ENCODE results near the gene SLC2A4. TPM values are rescaled to one million over a fixed set of nuclear protein-coding genes. Genes with fewer than 3 reads are reported as not detected.

The SLC2A4 gene
- total and polyA plus RNA-seq, 2 experiments from 2014 or later = 6.3 to 13.6 TPM

DNA sequence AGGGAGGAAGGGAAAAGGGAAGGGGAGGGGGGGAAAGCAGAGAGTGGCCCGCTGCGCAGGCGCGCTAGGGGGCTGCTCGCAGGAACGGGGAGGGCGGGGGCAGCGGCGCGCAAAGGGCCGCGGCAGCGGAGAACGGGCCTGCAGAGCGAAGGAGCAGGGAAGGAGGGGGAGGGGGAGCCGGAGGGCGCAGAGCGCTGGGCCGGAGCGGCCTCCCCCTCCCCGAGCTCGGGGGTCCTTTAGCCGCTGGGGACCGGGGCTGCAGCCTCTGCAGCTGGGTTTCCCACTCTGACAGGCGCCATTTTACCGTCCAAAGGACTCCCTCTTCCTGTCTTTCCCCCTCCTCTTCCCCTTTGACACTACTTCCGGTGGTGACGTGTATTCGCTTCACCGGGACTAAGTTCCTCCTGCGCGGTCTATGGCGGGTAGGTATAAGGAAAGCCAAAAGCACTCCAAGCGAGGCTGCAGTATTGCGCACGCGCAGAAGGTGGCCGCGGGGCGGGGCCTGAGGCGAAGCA is 29.8 kb upstream of the SLC2A4 start, which contains the start of gene CTDNEP1:
TSS of gene CTDNEP1 (minus strand) at position 74 of the 515 bp plus-strand sequence. CDS start 438 bp downstream, outside the sequence.
- Mint-ChIP-seq H3K4me3 (peak within 1 kb of the TSS; percentile 91), H3K27me3 (ENCODE audit: insufficient read depth, low read depth, poor library complexity) (peaks cover 14% of the 10 kb centered on the region), H3K27ac (peak within 1 kb of the TSS; percentile 100), H3K4me1 (peaks cover 31% of the 10 kb centered on the region), H3K9me3 (peaks cover 3% of the 10 kb centered on the region; the same call in 2 of the 3 replicates), H3K36me3 (ENCODE audit: low read depth) (peaks cover 43% of the 10 kb centered on the region)
- H3K4me2 ChIP-seq = peak within 1 kb of the TSS; percentile 98
- peak within 1 kb of the TSS; percentile 65 for H3K4me3 ChIP-seq
- TF ChIP-seq POLR2AphosphoS5 (IDR thresholded peaks at IDR 0.05; ENCODE audit: low read depth) = no peak
- TF ChIP-seq, protein P1, sequence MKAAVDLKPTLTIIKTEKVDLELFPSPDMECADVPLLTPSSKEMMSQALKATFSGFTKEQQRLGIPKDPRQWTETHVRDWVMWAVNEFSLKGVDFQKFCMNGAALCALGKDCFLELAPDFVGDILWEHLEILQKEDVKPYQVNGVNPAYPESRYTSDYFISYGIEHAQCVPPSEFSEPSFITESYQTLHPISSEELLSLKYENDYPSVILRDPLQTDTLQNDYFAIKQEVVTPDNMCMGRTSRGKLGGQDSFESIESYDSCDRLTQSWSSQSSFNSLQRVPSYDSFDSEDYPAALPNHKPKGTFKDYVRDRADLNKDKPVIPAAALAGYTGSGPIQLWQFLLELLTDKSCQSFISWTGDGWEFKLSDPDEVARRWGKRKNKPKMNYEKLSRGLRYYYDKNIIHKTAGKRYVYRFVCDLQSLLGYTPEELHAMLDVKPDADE (IDR thresholded peaks at IDR 0.05) = peak; percentile 63; the same call in 1 of the 2 replicates
- ATAC-seq = peak; percentile 89
- peaks cover 13% of the 10 kb centered on the region for H3K36me3 ChIP-seq (ENCODE audit: insufficient read depth)
- H2AFZ ChIP-seq = peak within 1 kb of the TSS; percentile 44; the same call in 1 of the 2 replicates
- peaks cover 32% of the 10 kb centered on the region for H4K20me1 ChIP-seq (replicated peaks; ENCODE audit: insufficient read depth)
- no peaks in the 10 kb centered on the region for H3K27me3 ChIP-seq (ENCODE audit: insufficient read depth)
- H3K4me1 ChIP-seq (ENCODE audit: insufficient read depth) = peaks cover 17% of the 10 kb centered on the region
- peaks cover 60% of the 10 kb centered on the region for H3K79me2 ChIP-seq (replicated peaks; ENCODE audit: insufficient read depth)
- H3K27ac ChIP-seq (ENCODE audit: low read depth) = peak within 1 kb of the TSS; percentile 96
- no peaks in the 10 kb centered on the region for H3K9me2 ChIP-seq (ENCODE audit: insufficient read depth)
- peaks cover 15% of the 10 kb centered on the region; the same call in 1 of the 2 replicates for H3F3A ChIP-seq (replicated peaks; ENCODE audit: low read depth)
- DNase-seq (ENCODE audit: low spot score) = peak; percentile 98

DNA sequence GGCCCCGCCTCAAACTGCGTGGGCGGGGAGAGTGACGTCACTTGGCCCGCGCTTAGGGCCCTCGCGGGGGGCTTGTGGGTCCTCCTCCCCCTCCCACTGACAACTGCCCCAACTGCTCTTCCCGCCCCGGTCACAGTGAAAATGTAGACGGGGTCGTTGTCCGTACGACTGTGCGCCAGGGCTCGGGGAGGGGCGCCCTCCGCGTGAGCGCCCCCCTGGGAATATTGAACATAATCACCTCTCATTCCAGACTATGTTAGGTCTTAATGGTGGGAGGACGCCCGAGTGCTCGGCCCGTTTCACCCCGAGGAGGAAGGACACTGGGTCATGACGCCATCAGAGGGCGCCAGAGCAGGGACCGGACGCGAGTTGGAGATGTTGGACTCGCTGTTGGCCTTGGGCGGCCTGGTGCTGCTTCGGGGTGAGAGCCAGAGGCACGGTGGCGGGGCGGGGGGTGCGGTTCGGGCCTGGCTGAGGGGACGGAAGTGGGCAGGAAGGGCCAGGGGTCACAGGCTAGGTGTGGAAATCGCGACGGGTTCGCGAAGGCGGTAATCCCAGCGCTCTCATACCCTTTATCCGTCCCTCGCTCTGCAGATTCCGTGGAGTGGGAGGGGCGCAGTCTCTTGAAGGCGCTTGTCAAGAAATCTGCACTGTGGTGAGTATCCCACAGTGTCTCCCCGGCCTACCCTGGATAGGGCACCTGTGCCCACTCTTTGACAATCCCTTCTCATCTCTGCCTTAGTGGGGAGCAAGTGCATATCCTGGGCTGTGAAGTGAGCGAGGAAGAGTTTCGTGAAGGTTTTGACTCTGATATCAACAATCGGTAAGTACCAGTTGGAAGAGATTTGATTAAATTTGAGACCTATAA is 29.1 kb upstream of the SLC2A4 start, which contains the start of gene ELP5:
TSS of gene ELP5 (plus strand) at position 40 of the 868 bp plus-strand sequence. CDS start at position 376, 336 bp downstream.
- peaks cover 15% of the 10 kb centered on the region for H3K4me1 ChIP-seq (ENCODE audit: insufficient read depth)
- peaks cover 45% of the 10 kb centered on the region for H3K36me3 Mint-ChIP-seq (ENCODE audit: low read depth)
- H3K4me3 ChIP-seq = peak within 1 kb of the TSS; percentile 65
- DNase-seq (ENCODE audit: low spot score) (peak; percentile 97), ATAC-seq (peak; percentile 70)
- peaks cover 18% of the 10 kb centered on the region for H3K27me3 Mint-ChIP-seq (ENCODE audit: insufficient read depth, low read depth, poor library complexity)
- no peaks in the 10 kb centered on the region for H3K9me2 ChIP-seq (ENCODE audit: insufficient read depth)
- peak within 1 kb of the TSS; percentile 100 for H3K27ac Mint-ChIP-seq
- peaks cover 13% of the 10 kb centered on the region for H3K36me3 ChIP-seq (ENCODE audit: insufficient read depth)
- H3K4me1 Mint-ChIP-seq = peaks cover 28% of the 10 kb centered on the region
- peak within 1 kb of the TSS; percentile 98 for H3K4me2 ChIP-seq
- peaks cover 53% of the 10 kb centered on the region for H3K79me2 ChIP-seq (replicated peaks; ENCODE audit: insufficient read depth)
- H3F3A ChIP-seq (replicated peaks; ENCODE audit: low read depth) = peaks cover 15% of the 10 kb centered on the region; the same call in 1 of the 2 replicates
- H4K20me1 ChIP-seq (replicated peaks; ENCODE audit: insufficient read depth) = peaks cover 32% of the 10 kb centered on the region
- no peaks in the 10 kb centered on the region for H3K27me3 ChIP-seq (ENCODE audit: insufficient read depth)
- peaks cover 3% of the 10 kb centered on the region; the same call in 2 of the 3 replicates for H3K9me3 Mint-ChIP-seq
- H3K4me3 Mint-ChIP-seq = peak within 1 kb of the TSS; percentile 91
- peak within 1 kb of the TSS; percentile 44; the same call in 1 of the 2 replicates for H2AFZ ChIP-seq
- peak within 1 kb of the TSS; percentile 96 for H3K27ac ChIP-seq (ENCODE audit: low read depth)
- peak; percentile 91 for TF ChIP-seq POLR2AphosphoS5 (IDR thresholded peaks at IDR 0.05; ENCODE audit: low read depth)
- peak; percentile 94 for TF ChIP-seq CREB1 (CRISPR knock-in tag; IDR thresholded peaks at IDR 0.05; ENCODE audit: low read depth)
- no peak for TF ChIP-seq JUNB (IDR thresholded peaks at IDR 0.05; ENCODE audit: unreplicated experiment)
- TF ChIP-seq ZNF114 (CRISPR knock-in tag; IDR thresholded peaks at IDR 0.05) = no peak
- TF ChIP-seq, protein P2, sequence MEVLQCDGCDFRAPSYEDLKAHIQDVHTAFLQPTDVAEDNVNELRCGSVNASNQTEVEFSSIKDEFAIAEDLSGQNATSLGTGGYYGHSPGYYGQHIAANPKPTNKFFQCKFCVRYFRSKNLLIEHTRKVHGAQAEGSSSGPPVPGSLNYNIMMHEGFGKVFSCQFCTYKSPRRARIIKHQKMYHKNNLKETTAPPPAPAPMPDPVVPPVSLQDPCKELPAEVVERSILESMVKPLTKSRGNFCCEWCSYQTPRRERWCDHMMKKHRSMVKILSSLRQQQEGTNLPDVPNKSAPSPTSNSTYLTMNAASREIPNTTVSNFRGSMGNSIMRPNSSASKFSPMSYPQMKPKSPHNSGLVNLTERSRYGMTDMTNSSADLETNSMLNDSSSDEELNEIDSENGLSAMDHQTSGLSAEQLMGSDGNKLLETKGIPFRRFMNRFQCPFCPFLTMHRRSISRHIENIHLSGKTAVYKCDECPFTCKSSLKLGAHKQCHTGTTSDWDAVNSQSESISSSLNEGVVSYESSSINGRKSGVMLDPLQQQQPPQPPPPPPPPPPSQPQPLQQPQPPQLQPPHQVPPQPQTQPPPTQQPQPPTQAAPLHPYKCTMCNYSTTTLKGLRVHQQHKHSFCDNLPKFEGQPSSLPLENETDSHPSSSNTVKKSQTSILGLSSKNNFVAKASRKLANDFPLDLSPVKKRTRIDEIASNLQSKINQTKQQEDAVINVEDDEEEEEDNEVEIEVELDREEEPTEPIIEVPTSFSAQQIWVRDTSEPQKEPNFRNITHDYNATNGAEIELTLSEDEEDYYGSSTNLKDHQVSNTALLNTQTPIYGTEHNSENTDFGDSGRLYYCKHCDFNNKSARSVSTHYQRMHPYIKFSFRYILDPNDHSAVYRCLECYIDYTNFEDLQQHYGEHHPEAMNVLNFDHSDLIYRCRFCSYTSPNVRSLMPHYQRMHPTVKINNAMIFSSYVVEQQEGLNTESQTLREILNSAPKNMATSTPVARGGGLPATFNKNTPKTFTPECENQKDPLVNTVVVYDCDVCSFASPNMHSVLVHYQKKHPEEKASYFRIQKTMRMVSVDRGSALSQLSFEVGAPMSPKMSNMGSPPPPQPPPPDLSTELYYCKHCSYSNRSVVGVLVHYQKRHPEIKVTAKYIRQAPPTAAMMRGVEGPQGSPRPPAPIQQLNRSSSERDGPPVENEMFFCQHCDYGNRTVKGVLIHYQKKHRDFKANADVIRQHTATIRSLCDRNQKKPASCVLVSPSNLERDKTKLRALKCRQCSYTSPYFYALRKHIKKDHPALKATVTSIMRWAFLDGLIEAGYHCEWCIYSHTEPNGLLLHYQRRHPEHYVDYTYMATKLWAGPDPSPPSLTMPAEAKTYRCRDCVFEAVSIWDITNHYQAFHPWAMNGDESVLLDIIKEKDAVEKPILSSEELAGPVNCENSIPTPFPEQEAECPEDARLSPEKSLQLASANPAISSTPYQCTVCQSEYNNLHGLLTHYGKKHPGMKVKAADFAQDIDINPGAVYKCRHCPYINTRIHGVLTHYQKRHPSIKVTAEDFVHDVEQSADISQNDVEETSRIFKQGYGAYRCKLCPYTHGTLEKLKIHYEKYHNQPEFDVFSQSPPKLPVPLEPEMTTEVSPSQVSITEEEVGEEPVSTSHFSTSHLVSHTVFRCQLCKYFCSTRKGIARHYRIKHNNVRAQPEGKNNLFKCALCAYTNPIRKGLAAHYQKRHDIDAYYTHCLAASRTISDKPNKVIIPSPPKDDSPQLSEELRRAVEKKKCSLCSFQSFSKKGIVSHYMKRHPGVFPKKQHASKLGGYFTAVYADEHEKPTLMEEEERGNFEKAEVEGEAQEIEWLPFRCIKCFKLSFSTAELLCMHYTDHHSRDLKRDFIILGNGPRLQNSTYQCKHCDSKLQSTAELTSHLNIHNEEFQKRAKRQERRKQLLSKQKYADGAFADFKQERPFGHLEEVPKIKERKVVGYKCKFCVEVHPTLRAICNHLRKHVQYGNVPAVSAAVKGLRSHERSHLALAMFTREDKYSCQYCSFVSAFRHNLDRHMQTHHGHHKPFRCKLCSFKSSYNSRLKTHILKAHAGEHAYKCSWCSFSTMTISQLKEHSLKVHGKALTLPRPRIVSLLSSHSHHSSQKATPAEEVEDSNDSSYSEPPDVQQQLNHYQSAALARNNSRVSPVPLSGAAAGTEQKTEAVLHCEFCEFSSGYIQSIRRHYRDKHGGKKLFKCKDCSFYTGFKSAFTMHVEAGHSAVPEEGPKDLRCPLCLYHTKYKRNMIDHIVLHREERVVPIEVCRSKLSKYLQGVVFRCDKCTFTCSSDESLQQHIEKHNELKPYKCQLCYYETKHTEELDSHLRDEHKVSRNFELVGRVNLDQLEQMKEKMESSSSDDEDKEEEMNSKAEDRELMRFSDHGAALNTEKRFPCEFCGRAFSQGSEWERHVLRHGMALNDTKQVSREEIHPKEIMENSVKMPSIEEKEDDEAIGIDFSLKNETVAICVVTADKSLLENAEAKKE (CRISPR knock-in tag; IDR thresholded peaks at IDR 0.05) = no peak
- no peak for TF ChIP-seq ZNF331 (CRISPR knock-in tag; IDR thresholded peaks at IDR 0.05; ENCODE audit: low read depth)
- TF ChIP-seq, protein P3, sequence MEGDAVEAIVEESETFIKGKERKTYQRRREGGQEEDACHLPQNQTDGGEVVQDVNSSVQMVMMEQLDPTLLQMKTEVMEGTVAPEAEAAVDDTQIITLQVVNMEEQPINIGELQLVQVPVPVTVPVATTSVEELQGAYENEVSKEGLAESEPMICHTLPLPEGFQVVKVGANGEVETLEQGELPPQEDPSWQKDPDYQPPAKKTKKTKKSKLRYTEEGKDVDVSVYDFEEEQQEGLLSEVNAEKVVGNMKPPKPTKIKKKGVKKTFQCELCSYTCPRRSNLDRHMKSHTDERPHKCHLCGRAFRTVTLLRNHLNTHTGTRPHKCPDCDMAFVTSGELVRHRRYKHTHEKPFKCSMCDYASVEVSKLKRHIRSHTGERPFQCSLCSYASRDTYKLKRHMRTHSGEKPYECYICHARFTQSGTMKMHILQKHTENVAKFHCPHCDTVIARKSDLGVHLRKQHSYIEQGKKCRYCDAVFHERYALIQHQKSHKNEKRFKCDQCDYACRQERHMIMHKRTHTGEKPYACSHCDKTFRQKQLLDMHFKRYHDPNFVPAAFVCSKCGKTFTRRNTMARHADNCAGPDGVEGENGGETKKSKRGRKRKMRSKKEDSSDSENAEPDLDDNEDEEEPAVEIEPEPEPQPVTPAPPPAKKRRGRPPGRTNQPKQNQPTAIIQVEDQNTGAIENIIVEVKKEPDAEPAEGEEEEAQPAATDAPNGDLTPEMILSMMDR (conservative IDR thresholded peaks at IDR 0.05; ENCODE audit: low read depth in 2 of 2) = peak; percentile 7 to 59; a peak in 2 of 4 replicates

Data from GM23338 (cell line).